Parathyroid adenoma (tissue), 2 donors: ENCODE measurements around the gene DPYSL4.
"Not testable (repeated sequence)": the region's sequence is repeated elsewhere in the genome, so short reads cannot be mapped to it uniquely, and the experiment has no call there.

Experiments
- H2AFZ ChIP-seq: fragments of 300-600 bp; sonication (generic); one replicate; pipeline ENCODE4 v1.7.0; 2017; ENCODE audit warnings: antibody characterized with exemption, mild to moderate bottlenecking
- H3K27ac ChIP-seq: fragments of 300-600 bp; sonication (generic); one replicate; pipeline ENCODE4 v1.7.0; 2017
- H3K27me3 ChIP-seq: fragments of 300-600 bp; sonication (generic); one replicate; pipeline ENCODE4 v1.7.0; 2017; ENCODE audit warnings: low read length; ENCODE audit not compliant: control insufficient read depth, insufficient read depth
- H3K36me3 ChIP-seq: fragments of 300-600 bp; sonication (generic); one replicate; pipeline ENCODE4 v1.7.0; 2017; ENCODE audit warnings: low read length; ENCODE audit not compliant: control insufficient read depth, insufficient read depth
- H3K4me1 ChIP-seq: fragments of 300-600 bp; sonication (generic); one replicate; pipeline ENCODE4 v1.7.0; 2017; ENCODE audit warnings: control low read depth
- H3K4me2 ChIP-seq: fragments of 300-600 bp; sonication (generic); one replicate; pipeline ENCODE4 v1.7.0; 2017; ENCODE audit warnings: low read length
- H3K4me3 ChIP-seq: fragments of 300-600 bp; sonication (generic); one replicate; pipeline ENCODE4 v1.7.0; 2017; ENCODE audit warnings: low read depth, low read length
- H3K79me2 ChIP-seq: fragments of 300-600 bp; sonication (generic); one replicate; pipeline ENCODE4 v1.7.0; 2017; ENCODE audit warnings: control low read depth
- H3K9ac ChIP-seq: fragments of 300-600 bp; sonication (generic); one replicate; pipeline ENCODE4 v1.7.0; 2017; ENCODE audit warnings: mild to moderate bottlenecking
- H3K9me3 ChIP-seq: fragments of 300-600 bp; sonication (generic); one replicate; pipeline ENCODE4 v1.7.0; 2017; ENCODE audit warnings: low read length; ENCODE audit not compliant: control insufficient read depth
- CTCF ChIP-seq: fragments of 300-600 bp; sonication (generic); IDR thresholded peaks from one replicate; pipeline ENCODE4 v1.7.0; 2017; ENCODE audit warnings: antibody characterized with exemption, mild to moderate bottlenecking
- donor health status: primary hyperparathyroidism.

The DPYSL4 gene

GRCh38 chr10:132213917-132214316 lies 27.2 kb downstream of the DPYSL4 start:
- H3K36me3 ChIP-seq: no peaks in the 10 kb centered on the region
- H3K9me3 ChIP-seq: no peaks in the 10 kb centered on the region
- H3K4me2 ChIP-seq: no peak overlapping the region
- no peak overlapping the region for H3K4me3 ChIP-seq
- TF ChIP-seq CTCF: no peak
- no peak overlapping the region for H3K27ac ChIP-seq
- no peaks in the 10 kb centered on the region for H3K27me3 ChIP-seq
- no peak overlapping the region for H2AFZ ChIP-seq
- H3K9ac ChIP-seq: no peak overlapping the region
- no peaks in the 10 kb centered on the region for H3K79me2 ChIP-seq
- H3K4me1 ChIP-seq: no peaks in the 10 kb centered on the region

GRCh38 chr10:132216441-132216840 lies 29.7 kb downstream of the DPYSL4 start:
- not testable (repeated sequence) for H3K4me1 ChIP-seq, H3K27me3 ChIP-seq, H2AFZ ChIP-seq, H3K9me3 ChIP-seq, H3K4me3 ChIP-seq, H3K36me3 ChIP-seq, H3K27ac ChIP-seq, H3K79me2 ChIP-seq, H3K4me2 ChIP-seq, H3K9ac ChIP-seq

- H3K9me3 ChIP-seq: no peaks in the 10 kb centered on the region
- no peaks in the 10 kb centered on the region for H3K79me2 ChIP-seq
- no peak overlapping the region for H3K27ac ChIP-seq
- no peak overlapping the region for H2AFZ ChIP-seq
- H3K27me3 ChIP-seq: no peaks in the 10 kb centered on the region
- no peak overlapping the region for H3K4me2 ChIP-seq
- no peaks in the 10 kb centered on the region for H3K4me1 ChIP-seq
- no peak overlapping the region for H3K4me3 ChIP-seq
- no peak overlapping the region for H3K9ac ChIP-seq
- no peaks in the 10 kb centered on the region for H3K36me3 ChIP-seq
- TF ChIP-seq CTCF: no peak
These were observed 32.7 kb downstream of the DPYSL4 start for GRCh38 chr10:132219486-132219885.

- Histone ChIP-seq H3K9ac (no peak overlapping the region), H3K9me3 (no peaks in the 10 kb centered on the region), H3K36me3 (no peaks in the 10 kb centered on the region), H2AFZ (no peak overlapping the region), H3K27ac (no peak overlapping the region), H3K4me3 (no peak overlapping the region), H3K27me3 (no peaks in the 10 kb centered on the region), H3K79me2 (no peaks in the 10 kb centered on the region), H3K4me1 (no peaks in the 10 kb centered on the region), H3K4me2 (no peak overlapping the region)
- TF ChIP-seq CTCF: no peak
These were observed 33.3 kb downstream of the DPYSL4 start for GRCh38 chr10:132220061-132220460.

GRCh38 chr10:132220996-132221395 lies 34.2 kb downstream of the DPYSL4 start:
- not testable (repeated sequence) for H2AFZ ChIP-seq, H3K9ac ChIP-seq, H3K4me3 ChIP-seq, H3K27me3 ChIP-seq, H3K4me2 ChIP-seq, H3K79me2 ChIP-seq, H3K27ac ChIP-seq, H3K36me3 ChIP-seq, H3K4me1 ChIP-seq, H3K9me3 ChIP-seq

GRCh38 chr10:132222726-132223125 lies 36.0 kb downstream of the DPYSL4 start:
- no peak overlapping the region for H3K27ac ChIP-seq
- H3K4me3 ChIP-seq: no peak overlapping the region
- no peaks in the 10 kb centered on the region for H3K79me2 ChIP-seq
- no peak for TF ChIP-seq CTCF
- no peaks in the 10 kb centered on the region for H3K36me3 ChIP-seq
- H3K27me3 ChIP-seq: no peaks in the 10 kb centered on the region
- H3K4me2 ChIP-seq: no peak overlapping the region
- H3K4me1 ChIP-seq: no peaks in the 10 kb centered on the region
- H3K9ac ChIP-seq: no peak overlapping the region
- H2AFZ ChIP-seq: no peak overlapping the region
- H3K9me3 ChIP-seq: no peaks in the 10 kb centered on the region
